GM20000 (cell line): Measurements from ENCODE around the gene HAAO.
"Not testable (repeated sequence)": the region's sequence is repeated elsewhere in the genome, so short reads cannot be mapped to it uniquely, and the experiment has no call there.

ENCODE experiments used
- DNase-seq: peaks from one replicate; pipeline ENCODE4 v3.0.0; 2012; ENCODE audit warnings: low spot score
- CTCF ChIP-seq: IDR thresholded peaks from 2 replicates; pipeline ENCODE4 v1.5.1; 2012; ENCODE audit warnings: mild to moderate bottlenecking, control low read depth; ENCODE audit errors: extremely low read depth, missing control alignments

The HAAO gene

DNA sequence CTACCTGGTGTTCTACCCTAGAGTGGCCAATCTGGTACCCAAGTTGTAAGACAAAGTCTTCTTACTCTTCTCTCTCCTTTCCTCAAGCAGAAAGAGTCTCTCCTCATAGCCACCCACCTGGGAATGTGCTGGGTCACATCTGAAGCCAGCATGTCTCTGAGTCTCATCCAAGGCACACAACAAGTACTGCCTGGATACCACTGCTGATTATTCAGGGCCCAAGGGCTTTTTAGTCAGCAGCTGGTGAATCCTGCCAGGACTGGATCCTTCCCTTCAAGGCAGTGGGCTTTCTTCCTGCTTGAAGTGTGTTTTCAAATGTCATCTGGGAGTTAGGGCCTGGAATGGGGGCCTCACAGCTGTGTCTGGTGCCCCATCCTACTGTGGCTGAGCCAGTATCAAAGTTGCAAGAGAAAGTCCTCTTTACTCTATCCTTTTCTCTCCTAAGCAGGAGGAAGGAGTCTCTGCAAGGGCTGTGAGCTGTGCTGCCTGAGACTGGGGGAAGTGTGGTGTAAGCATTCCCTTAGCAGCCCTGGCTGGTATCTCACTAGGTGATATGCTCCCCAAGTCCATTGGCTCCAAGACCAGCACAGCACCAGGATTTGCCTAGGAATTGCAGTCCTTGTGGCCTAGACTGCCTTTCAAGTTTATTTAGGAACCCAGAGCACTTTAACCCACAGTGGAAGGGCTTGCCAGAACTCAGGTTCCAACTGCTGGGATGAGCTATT is 55.6 kb downstream of the HAAO start:
- TF ChIP-seq CTCF = no peak
- DNase-seq = no peak

GRCh38 chr2:42733852-42734251 is 58.5 kb downstream of the HAAO start:
- no peak for TF ChIP-seq CTCF
- no peak for DNase-seq

DNA sequence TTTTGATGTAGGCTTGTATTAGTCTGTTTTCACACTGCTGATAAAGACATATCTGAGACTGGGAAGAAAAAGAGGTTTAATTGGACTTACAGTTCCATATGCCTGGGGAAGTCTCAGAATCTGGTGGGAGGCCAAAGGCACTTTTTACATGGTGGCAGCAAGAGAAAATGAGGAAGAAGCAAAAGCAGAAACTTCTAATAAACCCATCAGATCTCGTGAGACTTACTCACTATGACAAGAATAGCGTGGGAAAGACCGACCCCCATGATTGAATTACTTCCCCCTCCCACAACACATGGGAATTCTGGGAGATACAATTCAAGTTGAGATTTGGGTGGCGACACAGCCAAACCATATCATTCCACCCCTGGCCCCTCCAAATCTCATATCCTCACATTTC is 61.1 kb downstream of the HAAO start:
- not testable (repeated sequence) for DNase-seq

- no peak for TF ChIP-seq CTCF
Measured at GRCh38 chr2:42726680-42727079, 65.7 kb downstream of the HAAO start.

DNA sequence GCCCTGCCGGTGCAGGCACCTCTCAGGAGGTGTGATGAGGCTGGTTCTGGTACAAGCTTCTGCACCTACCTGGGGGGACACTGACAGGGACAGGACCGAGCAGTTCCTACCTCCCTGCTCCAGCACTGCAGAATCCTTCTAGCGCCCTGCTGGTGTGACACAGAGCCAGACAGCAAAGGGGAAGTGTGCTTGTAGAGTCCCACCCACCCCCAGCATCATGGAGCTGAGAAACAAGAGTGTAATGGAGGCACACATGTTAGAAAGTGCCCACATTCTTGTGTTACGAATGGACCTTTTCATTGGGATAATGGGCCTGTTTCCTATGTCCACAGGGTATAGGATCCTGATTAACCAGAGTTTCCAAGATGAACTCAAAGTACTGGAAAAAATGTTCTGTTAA is 66.7 kb downstream of the HAAO start:
- TF ChIP-seq CTCF = no peak
- DNase-seq = no peak

More at GRCh38 chr2:42726680-42727079, 65.7 kb downstream of the HAAO start:
- no peak for DNase-seq

- TF ChIP-seq CTCF = no peak
- no peak for DNase-seq
Measured at GRCh38 chr2:42724886-42725285, 67.5 kb downstream of the HAAO start.

GRCh38 chr2:42723465-42723864 is 68.9 kb downstream of the HAAO start:
- DNase-seq = no peak
- no peak for TF ChIP-seq CTCF
